ENCODE measurements around the gene DRAM2. TPM values are rescaled to one million over a fixed set of nuclear protein-coding genes. Genes with fewer than 3 reads are reported as not detected.
A peak's percentile ranks its signal among the peaks of the same experiment; 100 is the strongest.

DRAM2 gene
- total and polyA plus RNA-seq, 2 of the 13 experiments (the other 11 are each of a cell fraction or from before 2014, with no cell fraction given) = 33.2 to 123 TPM

DNA sequence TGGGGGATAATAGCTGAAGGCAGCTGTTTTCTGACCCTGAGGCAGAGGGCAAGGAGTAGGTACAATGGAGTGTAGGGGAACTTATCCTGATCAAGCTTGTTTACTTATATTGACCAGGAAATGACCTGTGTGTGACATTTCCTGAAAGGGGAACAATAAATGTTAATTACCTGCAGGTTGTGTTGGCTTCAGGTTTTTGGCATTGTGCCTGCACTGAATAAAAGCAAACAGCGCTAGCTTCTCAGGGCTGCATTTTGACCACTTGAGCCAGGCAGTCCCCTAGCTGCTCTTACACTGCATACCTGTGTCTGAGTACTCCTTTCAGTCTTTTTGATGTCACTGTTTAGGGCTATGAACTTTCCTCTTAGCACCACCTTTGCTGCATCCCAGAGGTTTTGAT, 40.6 kb downstream of the DRAM2 start (continued):
- TF ChIP-seq GATA4 (IDR thresholded peaks at IDR 0.05; ENCODE audit: borderline replicate concordance, low read depth) = no peak
- TF ChIP-seq, protein P1, sequence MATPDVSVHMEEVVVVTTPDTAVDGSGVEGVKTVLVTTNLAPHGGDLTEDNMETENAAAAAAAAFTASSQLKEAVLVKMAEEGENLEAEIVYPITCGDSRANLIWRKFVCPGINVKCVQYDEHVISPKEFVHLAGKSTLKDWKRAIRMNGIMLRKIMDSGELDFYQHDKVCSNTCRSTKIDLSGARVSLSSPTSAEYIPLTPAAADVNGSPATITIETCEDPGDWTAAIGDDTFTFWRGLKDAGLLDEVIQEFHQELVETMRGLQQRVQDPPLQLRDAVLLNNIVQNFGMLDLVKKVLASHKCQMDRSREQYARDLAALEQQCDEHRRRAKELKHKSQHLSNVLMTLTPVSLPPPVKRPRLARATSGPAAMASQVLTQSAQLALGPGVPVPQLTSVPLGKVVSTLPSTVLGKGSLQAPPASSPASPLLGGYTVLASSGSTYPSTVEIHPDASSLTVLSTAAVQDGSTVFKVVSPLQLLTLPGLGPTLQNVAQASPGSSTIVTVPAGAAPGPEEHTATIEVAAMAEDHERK (CRISPR knock-in tag; IDR thresholded peaks at IDR 0.05; ENCODE audit: low read depth) = no peak
- no peak for TF ChIP-seq ZSCAN12 (CRISPR knock-in tag; IDR thresholded peaks at IDR 0.05)
- no peak for TF ChIP-seq ZFP62 (CRISPR knock-in tag; IDR thresholded peaks at IDR 0.05)
- TF ChIP-seq ZNF878 (CRISPR knock-in tag; IDR thresholded peaks at IDR 0.05) = no peak
- TF ChIP-seq ZNF569 (CRISPR knock-in tag; IDR thresholded peaks at IDR 0.05; ENCODE audit: borderline replicate concordance) = no peak
- TF ChIP-seq GZF1 (CRISPR knock-in tag; IDR thresholded peaks at IDR 0.05) = no peak
- TF ChIP-seq PAWR (CRISPR knock-in tag; IDR thresholded peaks at IDR 0.05; ENCODE audit: borderline replicate concordance) = no peak
- TF ChIP-seq, protein P2, sequence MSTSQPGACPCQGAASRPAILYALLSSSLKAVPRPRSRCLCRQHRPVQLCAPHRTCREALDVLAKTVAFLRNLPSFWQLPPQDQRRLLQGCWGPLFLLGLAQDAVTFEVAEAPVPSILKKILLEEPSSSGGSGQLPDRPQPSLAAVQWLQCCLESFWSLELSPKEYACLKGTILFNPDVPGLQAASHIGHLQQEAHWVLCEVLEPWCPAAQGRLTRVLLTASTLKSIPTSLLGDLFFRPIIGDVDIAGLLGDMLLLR (CRISPR knock-in tag; IDR thresholded peaks at IDR 0.05) = no peak
- TF ChIP-seq, protein P3, sequence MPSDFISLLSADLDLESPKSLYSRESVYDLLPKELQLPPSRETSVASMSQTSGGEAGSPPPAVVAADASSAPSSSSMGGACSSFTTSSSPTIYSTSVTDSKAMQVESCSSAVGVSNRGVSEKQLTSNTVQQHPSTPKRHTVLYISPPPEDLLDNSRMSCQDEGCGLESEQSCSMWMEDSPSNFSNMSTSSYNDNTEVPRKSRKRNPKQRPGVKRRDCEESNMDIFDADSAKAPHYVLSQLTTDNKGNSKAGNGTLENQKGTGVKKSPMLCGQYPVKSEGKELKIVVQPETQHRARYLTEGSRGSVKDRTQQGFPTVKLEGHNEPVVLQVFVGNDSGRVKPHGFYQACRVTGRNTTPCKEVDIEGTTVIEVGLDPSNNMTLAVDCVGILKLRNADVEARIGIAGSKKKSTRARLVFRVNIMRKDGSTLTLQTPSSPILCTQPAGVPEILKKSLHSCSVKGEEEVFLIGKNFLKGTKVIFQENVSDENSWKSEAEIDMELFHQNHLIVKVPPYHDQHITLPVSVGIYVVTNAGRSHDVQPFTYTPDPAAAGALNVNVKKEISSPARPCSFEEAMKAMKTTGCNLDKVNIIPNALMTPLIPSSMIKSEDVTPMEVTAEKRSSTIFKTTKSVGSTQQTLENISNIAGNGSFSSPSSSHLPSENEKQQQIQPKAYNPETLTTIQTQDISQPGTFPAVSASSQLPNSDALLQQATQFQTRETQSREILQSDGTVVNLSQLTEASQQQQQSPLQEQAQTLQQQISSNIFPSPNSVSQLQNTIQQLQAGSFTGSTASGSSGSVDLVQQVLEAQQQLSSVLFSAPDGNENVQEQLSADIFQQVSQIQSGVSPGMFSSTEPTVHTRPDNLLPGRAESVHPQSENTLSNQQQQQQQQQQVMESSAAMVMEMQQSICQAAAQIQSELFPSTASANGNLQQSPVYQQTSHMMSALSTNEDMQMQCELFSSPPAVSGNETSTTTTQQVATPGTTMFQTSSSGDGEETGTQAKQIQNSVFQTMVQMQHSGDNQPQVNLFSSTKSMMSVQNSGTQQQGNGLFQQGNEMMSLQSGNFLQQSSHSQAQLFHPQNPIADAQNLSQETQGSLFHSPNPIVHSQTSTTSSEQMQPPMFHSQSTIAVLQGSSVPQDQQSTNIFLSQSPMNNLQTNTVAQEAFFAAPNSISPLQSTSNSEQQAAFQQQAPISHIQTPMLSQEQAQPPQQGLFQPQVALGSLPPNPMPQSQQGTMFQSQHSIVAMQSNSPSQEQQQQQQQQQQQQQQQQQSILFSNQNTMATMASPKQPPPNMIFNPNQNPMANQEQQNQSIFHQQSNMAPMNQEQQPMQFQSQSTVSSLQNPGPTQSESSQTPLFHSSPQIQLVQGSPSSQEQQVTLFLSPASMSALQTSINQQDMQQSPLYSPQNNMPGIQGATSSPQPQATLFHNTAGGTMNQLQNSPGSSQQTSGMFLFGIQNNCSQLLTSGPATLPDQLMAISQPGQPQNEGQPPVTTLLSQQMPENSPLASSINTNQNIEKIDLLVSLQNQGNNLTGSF (CRISPR knock-in tag; IDR thresholded peaks at IDR 0.05) = no peak
- TF ChIP-seq, protein P4, sequence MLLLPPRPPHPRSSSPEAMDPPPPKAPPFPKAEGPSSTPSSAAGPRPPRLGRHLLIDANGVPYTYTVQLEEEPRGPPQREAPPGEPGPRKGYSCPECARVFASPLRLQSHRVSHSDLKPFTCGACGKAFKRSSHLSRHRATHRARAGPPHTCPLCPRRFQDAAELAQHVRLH (CRISPR knock-in tag; IDR thresholded peaks at IDR 0.05; ENCODE audit: borderline replicate concordance, low read depth) = no peak
- TF ChIP-seq ZNF614 (CRISPR knock-in tag; IDR thresholded peaks at IDR 0.05; ENCODE audit: borderline replicate concordance) = 0 out of 2 replicates have a peak, but pooled peaks have one; percentile 21
- no peak for TF ChIP-seq RXRB (CRISPR knock-in tag; IDR thresholded peaks at IDR 0.05; ENCODE audit: borderline replicate concordance)
- TF ChIP-seq HMG20B (CRISPR knock-in tag; conservative IDR thresholded peaks at IDR 0.05) = no peak
- TF ChIP-seq ZNF274 (CRISPR knock-in tag; IDR thresholded peaks at IDR 0.05) = no peak
- TF ChIP-seq, protein P5, sequence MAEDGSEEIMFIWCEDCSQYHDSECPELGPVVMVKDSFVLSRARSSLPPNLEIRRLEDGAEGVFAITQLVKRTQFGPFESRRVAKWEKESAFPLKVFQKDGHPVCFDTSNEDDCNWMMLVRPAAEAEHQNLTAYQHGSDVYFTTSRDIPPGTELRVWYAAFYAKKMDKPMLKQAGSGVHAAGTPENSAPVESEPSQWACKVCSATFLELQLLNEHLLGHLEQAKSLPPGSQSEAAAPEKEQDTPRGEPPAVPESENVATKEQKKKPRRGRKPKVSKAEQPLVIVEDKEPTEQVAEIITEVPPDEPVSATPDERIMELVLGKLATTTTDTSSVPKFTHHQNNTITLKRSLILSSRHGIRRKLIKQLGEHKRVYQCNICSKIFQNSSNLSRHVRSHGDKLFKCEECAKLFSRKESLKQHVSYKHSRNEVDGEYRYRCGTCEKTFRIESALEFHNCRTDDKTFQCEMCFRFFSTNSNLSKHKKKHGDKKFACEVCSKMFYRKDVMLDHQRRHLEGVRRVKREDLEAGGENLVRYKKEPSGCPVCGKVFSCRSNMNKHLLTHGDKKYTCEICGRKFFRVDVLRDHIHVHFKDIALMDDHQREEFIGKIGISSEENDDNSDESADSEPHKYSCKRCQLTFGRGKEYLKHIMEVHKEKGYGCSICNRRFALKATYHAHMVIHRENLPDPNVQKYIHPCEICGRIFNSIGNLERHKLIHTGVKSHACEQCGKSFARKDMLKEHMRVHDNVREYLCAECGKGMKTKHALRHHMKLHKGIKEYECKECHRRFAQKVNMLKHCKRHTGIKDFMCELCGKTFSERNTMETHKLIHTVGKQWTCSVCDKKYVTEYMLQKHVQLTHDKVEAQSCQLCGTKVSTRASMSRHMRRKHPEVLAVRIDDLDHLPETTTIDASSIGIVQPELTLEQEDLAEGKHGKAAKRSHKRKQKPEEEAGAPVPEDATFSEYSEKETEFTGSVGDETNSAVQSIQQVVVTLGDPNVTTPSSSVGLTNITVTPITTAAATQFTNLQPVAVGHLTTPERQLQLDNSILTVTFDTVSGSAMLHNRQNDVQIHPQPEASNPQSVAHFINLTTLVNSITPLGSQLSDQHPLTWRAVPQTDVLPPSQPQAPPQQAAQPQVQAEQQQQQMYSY (CRISPR knock-in tag; IDR thresholded peaks at IDR 0.05) = no peak
- TF ChIP-seq PHF20 (CRISPR knock-in tag; IDR thresholded peaks at IDR 0.05) = no peak
- no peak for TF ChIP-seq ZNF296 (CRISPR knock-in tag; conservative IDR thresholded peaks at IDR 0.05)
- peak; percentile 29; the same call in 1 of the 2 replicates for TF ChIP-seq BCL6 (CRISPR knock-in tag; IDR thresholded peaks at IDR 0.05)
- TF ChIP-seq HCFC1 (IDR thresholded peaks at IDR 0.05; ENCODE audit: low read depth, low read length) = no peak
